ENCODE data around the gene EDN3.

EDN3 gene

DNA sequence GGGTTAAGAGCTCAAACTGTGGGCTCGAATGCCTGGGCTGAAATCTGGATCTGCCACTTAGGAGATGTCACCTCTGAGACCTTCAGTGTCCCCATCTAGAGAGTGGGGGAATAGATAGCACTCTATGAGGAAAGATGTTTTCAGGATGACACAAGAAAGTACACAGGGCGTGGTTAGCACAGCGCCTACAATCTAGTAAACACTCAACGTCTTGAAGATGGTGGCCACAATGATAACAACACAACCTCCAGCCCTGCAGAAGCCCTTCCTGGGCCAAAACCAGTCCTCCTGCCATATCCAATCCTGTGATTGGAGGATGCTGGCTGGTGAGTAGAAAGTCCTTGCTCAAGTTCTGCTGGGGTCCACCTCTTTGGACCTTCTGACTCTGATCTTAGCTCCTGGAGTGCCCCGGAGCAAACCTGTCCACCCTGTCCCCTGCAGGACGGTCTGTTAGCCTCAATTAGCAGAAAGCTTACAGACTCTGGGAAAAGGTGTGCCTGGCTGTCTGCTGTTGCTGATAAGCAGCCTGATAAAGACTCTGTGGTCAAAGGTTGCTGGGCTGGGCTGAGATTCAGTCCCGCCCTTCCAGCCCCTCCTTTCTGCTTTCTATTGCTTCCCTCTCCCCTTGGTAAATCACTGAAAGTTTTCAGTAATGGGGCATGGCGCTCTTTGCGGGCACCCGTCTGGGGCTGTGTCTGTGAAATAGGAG is 8.2 kb downstream of the EDN3 start:
- no peak for DNase-seq (ENCODE audit: low spot score)

DNA sequence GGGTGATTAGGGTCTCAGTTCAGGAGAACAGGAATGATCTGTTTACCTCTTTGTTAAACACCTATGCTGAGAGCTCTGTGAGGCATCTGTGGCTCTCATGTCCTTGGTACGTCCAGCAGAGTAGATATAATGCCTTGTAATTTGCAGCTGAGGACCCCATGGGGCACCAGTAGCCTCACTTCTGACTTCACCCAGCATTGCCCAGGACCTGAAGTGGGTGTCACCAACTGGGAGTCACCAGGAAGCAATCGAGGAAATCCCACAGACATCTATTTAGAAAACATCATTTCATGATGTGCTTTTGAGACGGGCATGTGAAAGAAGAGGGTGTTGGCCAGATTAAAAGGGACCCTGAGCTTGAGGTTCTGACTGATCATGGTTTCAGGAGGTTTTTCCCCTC is 8.8 kb downstream of the EDN3 start:
- DNase-seq (ENCODE audit: low spot score): no peak

DNA sequence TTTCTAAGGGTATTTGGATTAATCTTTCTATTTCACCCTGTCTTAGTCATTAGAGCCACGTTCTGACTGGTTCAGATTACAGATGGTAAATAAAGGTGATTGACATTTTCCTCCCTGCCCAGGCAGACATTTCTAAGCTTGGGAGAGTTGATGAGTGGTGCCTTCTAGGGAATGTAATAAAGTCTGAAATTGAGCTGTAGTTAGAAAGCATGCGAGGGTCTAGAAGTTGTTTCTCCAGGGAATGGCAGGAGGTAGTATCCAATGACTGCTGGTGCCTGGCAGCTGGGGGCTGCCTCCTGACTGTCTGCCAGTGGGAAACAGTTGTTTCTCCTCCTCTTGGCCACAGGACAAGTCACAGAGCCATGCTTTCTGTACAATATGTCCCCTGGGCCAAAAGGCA is 14.6 kb downstream of the EDN3 start:
- no peak for DNase-seq (ENCODE audit: low spot score)

DNA sequence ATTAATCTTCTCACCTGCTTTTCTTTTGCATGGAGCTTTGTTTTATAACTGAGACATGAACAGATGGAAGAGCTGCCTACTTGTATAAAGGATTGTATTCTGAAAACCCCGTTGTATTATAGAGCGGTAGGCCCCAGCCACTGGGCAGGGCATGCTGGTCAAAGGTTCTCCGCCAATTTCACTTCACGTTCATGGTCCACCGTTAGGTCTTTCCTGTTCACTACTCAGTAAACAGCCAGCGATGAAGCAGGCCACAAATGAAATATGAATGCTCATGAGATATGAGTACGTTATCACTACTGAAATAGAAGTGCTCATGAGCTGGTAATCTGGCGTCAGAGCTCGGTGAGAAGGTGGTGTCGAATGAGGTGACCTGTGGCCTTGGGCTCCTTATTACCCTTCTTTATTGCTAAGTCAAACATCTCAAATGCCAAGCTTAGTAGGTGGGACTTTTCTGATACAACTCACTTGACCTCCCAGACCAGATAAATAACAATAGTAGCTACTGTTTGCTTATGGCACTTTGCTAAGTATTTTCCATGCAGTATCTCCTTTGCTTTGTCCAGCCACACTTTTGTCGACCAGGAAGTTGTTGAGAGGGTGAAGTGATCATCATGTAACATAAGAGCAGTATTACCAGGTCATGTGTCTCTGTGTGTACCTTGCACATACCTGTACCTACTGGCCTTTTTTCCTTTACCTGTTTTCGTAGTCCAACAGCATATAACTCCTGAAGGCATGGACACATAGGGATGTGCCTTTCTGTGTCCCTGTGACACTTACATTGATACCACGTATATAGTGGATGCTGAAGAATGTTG is 16.7 kb downstream of the EDN3 start:
- DNase-seq (ENCODE audit: low spot score): no peak

DNA sequence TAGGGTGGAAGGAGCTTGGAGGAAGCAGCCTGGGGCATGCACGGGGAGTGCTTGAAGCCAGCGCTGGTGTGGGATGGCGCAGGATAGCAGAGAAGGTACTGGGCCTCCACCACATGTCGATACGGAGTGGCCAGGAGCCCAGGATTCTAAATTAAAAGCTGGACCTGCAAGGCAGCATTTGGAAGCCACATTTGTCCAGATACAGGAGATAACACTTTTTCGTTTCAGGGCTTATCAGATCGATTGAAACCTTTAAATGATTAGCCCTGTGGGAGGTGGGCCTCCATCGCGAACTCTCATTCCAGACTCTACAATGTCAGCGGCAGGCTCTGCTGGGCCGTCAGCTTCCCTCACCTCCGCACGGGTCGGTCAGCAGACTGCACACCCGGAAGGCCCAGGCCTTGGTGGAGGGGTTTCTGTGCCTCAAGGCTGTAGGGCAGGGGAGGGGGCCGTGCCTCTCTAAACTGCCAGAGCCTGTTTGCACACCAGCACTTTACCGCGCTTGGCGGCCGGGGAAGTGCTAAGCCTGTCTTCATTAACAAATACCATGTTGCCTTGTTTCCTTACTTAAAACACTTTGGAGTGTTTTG is 17.9 kb downstream of the EDN3 start:
- DNase-seq (ENCODE audit: low spot score): no peak

DNA sequence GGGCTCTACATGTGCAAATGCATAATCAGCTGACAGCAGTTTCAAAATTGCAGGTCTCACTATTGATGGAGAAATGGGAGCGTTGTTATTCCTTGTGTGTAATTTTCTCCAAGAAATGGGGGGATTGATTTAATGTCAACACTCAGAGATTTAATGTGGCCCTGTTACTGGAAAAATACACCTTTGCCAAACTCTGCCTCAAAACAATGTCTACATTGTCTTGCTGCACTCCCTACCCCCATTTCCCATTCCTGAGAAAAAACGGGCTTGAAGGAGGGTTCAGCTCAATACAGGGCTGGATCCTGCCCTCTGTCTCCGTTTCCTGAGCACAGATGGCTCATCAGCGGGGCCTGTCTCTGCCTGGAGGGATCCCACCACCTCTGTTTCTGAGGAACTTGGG is 18.4 kb downstream of the EDN3 start:
- no peak for DNase-seq (ENCODE audit: low spot score)

DNA sequence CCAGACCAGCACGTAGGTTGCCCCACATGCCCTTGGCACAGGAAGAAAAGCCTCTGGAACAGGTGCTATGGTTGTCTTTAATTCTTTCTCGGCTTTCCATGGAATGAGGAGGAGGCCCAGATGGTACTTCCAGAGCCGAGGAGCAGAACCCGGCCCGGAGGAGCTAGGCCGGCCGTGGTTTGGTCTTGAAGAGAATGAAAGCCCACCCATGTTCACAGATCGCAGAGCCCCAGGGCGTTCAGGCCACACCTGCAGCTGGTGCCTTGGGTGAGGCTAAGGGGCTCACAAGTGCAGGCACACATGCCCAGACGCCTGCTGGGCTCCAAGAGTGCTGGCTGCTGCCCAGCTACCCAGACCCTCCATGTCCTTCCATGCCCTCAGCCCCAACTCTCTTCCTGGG is 20.0 kb downstream of the EDN3 start:
- DNase-seq (ENCODE audit: low spot score): no peak

DNA sequence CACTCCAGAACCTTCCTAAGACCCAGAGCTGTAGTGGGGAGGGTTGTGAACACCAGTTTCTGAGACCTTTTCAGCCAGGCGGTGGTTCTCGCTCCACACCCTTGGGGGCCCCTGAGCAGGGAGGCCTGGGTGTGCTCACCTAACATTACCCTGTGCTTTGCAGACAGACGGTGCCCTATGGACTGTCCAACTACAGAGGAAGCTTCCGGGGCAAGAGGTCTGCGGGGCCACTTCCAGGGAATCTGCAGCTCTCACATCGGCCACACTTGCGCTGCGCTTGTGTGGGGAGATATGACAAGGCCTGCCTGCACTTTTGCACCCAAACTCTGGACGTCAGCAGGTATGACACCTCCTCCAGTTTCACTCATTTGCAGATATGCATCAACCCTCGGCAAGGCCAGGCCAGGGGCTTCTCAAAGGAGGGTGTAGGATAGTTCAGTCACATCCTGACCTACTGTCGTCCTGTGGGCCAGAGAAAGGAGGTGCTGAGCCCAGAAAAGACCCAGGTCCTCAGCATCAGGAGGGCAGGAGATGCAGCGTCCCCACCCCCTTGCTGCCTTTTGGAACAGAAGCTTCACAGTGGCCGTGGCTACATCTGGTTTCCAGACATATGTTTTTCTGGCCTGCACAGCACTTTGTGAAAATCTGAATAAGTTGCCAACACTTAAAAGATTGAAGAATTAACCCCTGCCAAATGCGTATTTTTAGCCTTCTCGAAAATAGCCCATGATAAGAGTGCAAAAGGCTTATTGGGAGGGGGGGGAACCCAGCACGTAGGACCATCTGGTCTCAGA is 20.6 kb downstream of the EDN3 start:
- no peak for DNase-seq (ENCODE audit: low spot score)

DNA sequence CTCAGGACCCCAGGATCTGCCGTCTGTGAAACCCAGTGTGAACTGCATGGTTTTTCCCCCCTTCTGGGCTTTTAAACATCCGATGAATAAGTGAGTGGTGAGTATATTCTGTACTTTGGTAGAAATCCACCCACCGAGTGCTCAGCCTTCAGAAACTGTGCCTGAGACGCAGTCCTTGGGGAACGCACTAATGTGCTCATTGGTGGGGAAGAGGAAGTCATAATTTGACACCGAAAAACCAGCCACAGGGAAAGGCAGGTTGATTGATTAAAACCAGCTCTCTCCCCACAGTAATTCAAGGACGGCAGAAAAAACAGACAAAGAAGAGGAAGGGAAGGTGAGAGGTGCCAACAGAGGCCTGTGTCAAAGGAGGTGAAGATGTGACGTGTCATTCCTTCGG is 21.7 kb downstream of the EDN3 start:
- no peak for DNase-seq (ENCODE audit: low spot score)

DNA sequence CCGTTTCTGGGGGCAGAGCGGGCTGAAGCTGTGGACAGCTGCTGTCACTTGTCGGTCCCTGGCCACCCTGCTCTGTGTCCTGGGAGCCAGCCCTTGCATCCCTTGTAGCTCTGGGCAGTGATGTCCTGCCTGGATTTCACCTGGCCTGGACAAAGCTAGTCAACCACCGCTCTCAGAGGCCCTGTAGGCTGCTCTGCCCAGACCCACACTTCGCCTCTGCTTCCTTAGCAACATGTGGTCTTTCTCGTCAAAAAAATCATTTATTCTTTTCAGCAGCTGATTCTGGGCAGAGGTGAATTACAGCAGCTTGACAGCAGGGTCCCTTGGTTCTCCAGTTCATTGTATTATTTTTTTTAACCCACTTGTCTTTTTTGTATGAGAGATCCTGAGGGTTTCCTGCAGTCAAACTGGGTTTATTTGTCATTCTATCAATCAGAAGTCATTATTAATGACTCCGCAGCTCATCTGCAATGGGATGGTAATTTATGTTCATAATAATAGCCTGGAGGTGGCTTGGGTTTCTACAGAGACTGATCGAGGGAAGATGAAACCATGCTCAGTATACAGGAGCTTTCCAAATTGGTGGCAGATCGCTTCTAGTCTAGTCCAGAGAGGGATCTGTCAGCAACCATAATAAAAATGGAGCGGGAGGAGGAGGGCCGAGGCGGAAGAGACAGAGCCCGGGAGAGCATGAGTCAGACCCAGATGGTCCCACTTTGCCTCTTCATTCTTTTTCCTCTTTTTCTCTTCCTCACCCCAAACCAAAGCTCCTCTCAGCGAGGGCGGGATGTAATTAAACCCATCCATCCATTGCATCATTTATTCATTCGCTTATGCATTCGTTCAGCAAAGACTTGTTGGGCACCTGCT is 22.4 kb downstream of the EDN3 start:
- no peak for DNase-seq (ENCODE audit: low spot score)

DNA sequence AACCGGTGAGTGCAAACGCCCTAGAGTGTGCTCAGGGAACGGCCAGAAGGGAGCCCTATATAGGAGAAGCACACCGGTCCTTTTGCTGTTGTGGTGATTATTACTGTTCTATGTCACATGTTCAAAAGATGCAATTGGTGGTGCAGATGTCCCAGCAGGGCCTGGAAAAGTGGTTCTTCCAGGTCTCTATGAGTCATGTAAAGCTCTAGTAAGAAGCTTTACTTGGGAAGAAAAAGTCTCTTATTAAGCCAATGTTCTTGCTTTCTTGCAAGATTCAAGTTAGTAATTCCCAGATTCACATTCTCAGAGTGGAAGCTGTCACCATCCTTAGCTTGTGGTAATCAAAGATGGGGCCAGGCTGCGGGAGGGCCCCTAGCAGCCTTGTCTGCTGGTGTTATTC is 23.3 kb downstream of the EDN3 start:
- DNase-seq (ENCODE audit: low spot score): no peak

DNA sequence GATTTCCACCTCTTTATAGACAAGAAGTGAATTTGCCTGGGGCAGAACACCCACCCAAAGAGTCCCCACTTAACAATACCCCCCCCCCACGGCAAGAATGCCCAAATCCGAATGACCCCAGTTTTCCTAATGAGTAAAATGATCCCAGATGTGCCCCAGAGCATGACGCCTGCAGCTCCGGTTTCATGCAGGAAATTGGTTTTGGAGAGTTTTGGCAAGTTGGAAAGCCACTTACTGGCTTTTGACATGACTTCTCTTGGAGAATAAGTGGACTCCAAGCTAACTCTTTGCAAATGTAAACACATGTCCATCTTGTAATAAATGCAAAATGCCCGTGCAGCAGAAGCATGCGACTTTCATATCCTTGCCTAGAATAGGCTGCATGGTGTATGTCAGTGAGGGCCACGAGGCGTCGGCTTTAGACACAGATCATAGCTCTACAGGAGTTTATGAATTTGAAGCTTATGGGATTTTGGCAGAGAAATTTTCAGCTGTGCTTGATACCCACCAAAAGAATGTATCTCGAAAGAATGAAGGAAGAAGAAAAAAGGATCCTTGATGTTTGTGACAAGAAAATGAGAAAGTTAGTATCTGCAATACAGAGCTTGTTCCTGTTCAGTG is 24.2 kb downstream of the EDN3 start:
- no peak for DNase-seq (ENCODE audit: low spot score)

DNA sequence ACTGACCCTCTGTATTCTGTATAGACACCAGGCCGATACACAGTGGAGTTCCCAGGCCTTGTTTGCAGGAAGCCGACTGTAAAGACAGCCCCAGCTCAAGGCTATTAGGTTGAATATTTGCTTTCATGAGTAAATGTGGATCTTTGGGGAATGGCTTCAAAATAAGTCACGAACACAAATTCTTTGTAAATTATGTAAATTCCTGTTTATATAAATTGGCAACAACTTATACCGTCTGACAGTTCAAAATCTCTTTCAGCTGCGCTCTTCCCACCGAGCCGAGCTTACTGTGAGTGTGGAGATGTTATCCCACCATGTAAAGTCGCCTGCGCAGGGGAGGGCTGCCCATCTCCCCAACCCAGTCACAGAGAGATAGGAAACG is 24.7 kb downstream of the EDN3 start:
- DNase-seq (ENCODE audit: low spot score): no peak

DNA sequence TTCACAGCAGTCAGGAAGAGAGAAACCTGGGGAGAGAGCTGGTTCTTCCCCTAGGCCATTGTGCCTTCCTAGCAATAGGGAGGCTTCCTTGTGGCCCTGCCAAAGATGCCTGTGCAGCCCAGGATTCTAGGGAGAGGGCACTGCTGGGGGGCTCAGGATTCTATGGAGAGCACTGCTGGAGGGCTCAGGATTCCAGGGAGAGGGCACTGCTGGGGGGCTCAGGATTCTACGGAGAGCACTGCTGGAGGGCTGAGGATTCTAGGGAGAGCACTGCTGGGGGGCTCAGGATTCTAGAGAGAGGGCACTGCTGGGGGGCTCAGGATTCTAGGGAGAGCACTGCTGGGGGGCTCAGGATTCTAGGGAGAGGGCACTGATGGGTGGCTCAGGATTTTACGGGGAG is 25.8 kb downstream of the EDN3 start:
- DNase-seq (ENCODE audit: low spot score): no peak

DNA sequence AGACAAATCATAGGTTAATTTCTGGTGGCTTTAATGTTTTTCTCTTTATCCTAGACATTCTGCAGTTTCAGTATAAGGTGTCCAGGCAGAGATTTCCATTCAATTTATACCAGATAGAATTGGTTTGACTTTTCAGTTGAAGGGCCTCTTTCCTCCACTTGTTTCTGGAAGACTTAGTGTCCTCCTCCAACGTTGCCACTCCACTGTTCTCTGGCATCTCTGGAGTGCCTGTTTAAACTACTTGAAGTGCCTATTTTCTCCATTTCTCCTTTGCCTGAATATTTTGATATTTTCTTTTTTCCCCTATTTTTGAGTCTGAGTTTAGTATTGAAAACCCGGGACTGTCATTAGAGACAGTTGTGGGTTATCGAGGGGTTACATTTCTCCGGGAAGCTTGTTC is 27.7 kb downstream of the EDN3 start:
- DNase-seq (ENCODE audit: low spot score): no peak

DNA sequence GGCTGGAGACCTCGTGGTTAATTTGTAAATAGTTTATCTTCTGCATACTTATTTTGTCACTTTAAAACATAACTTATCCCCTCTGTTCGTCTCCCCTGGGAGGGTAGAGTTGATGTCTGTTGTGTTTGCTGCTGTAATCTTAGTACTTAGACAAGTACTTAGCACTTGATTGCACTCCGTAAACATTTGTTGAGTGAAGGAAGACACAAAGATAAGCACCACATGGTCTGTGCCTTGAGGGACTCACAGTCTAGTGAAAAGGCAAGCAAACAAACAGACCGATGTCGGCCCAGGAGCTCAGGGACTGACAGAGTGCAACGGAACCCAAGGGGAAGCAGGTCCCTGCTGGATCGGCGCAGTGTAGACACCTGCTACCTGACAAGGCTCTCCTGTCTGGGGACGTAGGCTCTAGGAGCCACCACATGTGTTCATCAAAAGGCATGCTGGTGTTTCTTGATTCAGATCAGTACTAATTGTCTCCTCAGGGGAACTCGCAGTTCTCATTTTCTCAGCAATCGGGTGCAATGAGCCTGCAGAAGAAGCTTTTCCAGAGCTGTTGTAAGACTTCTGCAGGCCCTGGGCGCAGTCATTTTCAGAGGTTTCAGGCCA is 31.4 kb downstream of the EDN3 start:
- DNase-seq (ENCODE audit: low spot score): no peak

DNA sequence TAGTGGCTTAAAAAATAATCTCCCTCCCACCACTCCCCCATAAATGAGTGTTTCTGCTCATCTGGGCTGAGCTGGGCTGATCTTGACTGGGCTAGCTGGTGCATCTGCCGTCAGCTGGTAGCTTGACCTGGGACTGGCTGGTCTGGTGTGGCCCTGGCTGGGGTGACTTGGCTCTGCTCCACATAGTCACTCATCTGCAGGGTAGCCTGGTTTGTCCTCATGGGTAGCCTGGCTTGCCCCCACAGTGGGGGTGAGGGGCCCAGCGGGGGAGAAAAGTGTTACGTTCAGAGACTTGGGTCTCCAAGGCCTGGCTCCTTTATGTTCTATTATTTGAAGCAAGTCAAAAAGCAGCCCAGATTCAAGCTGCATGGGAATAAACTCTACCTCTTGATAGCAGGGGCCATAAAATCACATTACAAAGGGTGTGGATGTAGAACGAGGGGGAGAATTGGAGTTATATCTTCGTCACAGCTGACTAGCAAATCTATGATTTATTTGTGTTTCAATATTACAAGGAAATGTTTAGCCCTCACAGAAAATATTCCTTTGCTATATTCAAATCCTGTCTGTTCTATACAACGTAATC is 32.9 kb downstream of the EDN3 start:
- no peak for DNase-seq (ENCODE audit: low spot score)

DNA sequence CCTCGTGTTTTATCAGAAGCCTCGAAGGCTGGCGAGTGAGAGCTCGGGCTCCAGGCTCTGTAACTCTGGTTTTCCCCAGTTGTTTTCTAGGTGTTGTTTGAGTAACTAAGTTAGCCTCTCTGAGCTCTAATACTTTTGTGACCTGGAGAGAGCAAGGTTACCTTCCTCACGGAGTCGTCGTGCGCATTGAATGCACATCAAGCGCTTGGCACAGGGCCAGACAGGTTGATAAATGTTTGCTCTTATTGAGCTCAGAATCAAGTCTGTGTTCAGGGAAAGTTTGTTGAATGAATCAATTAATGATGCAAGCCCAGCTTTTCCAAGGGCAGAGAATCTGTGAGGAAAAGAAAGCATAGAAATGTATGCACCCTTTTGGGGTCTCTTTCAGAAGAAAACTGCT is 33.5 kb downstream of the EDN3 start:
- DNase-seq (ENCODE audit: low spot score): no peak

DNA sequence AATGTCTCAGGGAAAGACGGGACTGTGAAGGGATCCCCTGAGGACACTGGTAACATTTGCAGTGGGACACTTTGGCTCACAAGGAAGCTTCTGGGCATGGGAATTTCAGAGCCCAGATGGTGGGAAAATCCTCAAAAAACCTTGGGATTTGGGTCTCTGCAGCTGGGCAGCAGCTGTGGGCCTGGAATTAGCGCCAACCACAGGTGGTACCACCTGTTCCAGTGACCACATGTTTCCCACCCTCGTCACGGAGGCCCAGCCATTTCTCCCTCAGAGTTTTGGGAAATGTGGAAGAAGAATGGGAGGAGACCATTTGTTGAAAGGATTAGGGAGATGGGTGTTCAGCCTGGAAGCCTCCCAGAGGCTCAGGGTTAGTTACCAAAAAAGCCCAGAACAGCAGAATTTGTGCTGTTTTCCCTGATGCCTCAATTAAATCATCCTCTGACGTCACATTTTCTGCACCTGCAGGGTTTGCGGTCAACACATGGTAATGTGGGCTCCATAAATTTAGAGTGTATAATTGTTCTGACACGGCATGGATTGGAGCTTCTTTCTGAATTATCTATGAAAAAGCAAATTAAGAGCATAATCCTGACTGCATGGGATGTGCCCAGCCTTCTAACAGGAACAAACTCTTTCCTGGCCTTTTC is 34.4 kb downstream of the EDN3 start:
- DNase-seq (ENCODE audit: low spot score): no peak

DNA sequence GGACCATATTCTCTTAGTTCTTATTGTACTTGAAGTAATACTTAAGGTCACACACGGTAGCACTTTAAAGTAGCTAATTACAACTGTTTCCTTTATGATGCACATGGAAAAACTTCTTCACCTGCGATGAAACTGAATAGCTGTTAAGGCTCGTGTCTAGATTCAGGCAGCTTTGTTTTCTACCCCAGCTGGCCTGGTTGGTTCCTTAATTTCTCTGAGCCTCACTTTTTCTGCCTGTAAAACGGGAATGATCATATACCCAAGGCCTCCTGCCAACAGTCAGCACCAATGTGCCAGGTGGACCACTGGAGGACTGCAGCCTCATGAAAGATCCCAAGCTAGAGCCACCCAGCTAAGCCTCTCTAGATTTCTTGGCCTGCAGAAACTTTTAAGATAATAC is 35.0 kb downstream of the EDN3 start:
- DNase-seq (ENCODE audit: low spot score): no peak

All from kidney tubule cell (primary cell).